ENCODE data around the gene IGFBP4. TPM values are rescaled to one million over a fixed set of nuclear protein-coding genes. Genes with fewer than 3 reads are reported as not detected.
"Not testable (repeated sequence)": the region's sequence is repeated elsewhere in the genome, so short reads cannot be mapped to it uniquely, and the experiment has no call there.

IGFBP4 gene
- total RNA-seq, result 505 TPM

GRCh38 chr17:40443196-40443987 is at the start of gene IGFBP4:
IGFBP4 (plus strand) TSS chr17:40443450; CDS start chr17:40443736, 286 bp downstream.
- peak; percentile 88 for DNase-seq (ENCODE audit: low spot score)

GRCh38 chr17:40399185-40399584 is 44.1 kb upstream of the IGFBP4 start:
- DNase-seq (ENCODE audit: low spot score), result no peak

GRCh38 chr17:40402668-40403067 is 40.6 kb upstream of the IGFBP4 start:
- DNase-seq (ENCODE audit: low spot score), result no peak

- no peak for DNase-seq (ENCODE audit: low spot score)
These were observed 39.2 kb upstream of the IGFBP4 start for GRCh38 chr17:40404003-40404402.

GRCh38 chr17:40407460-40407859 is 35.8 kb upstream of the IGFBP4 start:
- DNase-seq (ENCODE audit: low spot score), result no peak

- not testable (repeated sequence) for DNase-seq (ENCODE audit: low spot score)
These were observed 33.7 kb upstream of the IGFBP4 start for GRCh38 chr17:40409540-40409939.

GRCh38 chr17:40410082-40410481 is 33.2 kb upstream of the IGFBP4 start:
- no peak for DNase-seq (ENCODE audit: low spot score)

GRCh38 chr17:40411821-40412220 is 31.4 kb upstream of the IGFBP4 start:
- DNase-seq (ENCODE audit: low spot score), result no peak

GRCh38 chr17:40412880-40413279 is 30.4 kb upstream of the IGFBP4 start:
- DNase-seq (ENCODE audit: low spot score), result no peak

- DNase-seq (ENCODE audit: low spot score), result not testable (repeated sequence)
These were observed 28.9 kb upstream of the IGFBP4 start for GRCh38 chr17:40414312-40414711.

- DNase-seq (ENCODE audit: low spot score), result no peak
These were observed 27.9 kb upstream of the IGFBP4 start for GRCh38 chr17:40415390-40415789.

- no peak for DNase-seq (ENCODE audit: low spot score)
These were observed 26.6 kb upstream of the IGFBP4 start for GRCh38 chr17:40416671-40417070.

- no peak for DNase-seq (ENCODE audit: low spot score)
These were observed 26.0 kb upstream of the IGFBP4 start for GRCh38 chr17:40417258-40417608.

- DNase-seq (ENCODE audit: low spot score), result peak; percentile 99
These were observed 25.4 kb upstream of the IGFBP4 start, which contains the start of gene TOP2A for GRCh38 chr17:40417609-40418427. TOP2A (minus strand) TSS chr17:40417896; CDS start chr17:40417791, 105 bp downstream.

- DNase-seq (ENCODE audit: low spot score), result peak; percentile 59
These were observed 24.9 kb upstream of the IGFBP4 start for GRCh38 chr17:40418428-40418706.

GRCh38 chr17:40419559-40420331 is 23.5 kb upstream of the IGFBP4 start:
- DNase-seq (ENCODE audit: low spot score), result no peak

GRCh38 chr17:40422990-40423633 is 20.1 kb upstream of the IGFBP4 start:
- DNase-seq (ENCODE audit: low spot score), result no peak

GRCh38 chr17:40425741-40426140 is 17.5 kb upstream of the IGFBP4 start:
- no peak for DNase-seq (ENCODE audit: low spot score)

GRCh38 chr17:40427002-40427491 is 16.2 kb upstream of the IGFBP4 start:
- DNase-seq (ENCODE audit: low spot score), result no peak

GRCh38 chr17:40430272-40431230 is 12.7 kb upstream of the IGFBP4 start:
- peak; percentile 29 for DNase-seq (ENCODE audit: low spot score)

Data from ureter (tissue), 1 donor.